Subcutaneous abdominal adipose tissue (tissue), 5 donors: ENCODE data around the gene FEV.
A peak's percentile ranks its signal among the peaks of the same experiment; 100 is the strongest.

Experiments
- H3K27ac ChIP-seq: one replicate; pipeline ENCODE4 v1.7.0; 2013; ENCODE audit warnings: low read depth, mild to moderate bottlenecking, inconsistent platforms, low read length, moderate library complexity
- H3K27me3 ChIP-seq, 5 donors: one replicate each; pipeline ENCODE4 v1.7.0; 2013; ENCODE audit warnings: low read length in 5 of 5, inconsistent platforms in 1 of 5; ENCODE audit not compliant: control insufficient read depth in 5 of 5, insufficient read depth in 4 of 5
- H3K36me3 ChIP-seq, 5 donors: one replicate each; pipeline ENCODE4 v1.7.0; 2013; ENCODE audit warnings: low read length in 5 of 5; ENCODE audit not compliant: control insufficient read depth in 5 of 5, insufficient read depth in 5 of 5
- H3K4me1 ChIP-seq, 5 donors: one replicate each; pipeline ENCODE4 v1.7.0; 2013; ENCODE audit warnings: low read length in 5 of 5, mild to moderate bottlenecking in 3 of 5, moderate library complexity in 1 of 5; ENCODE audit not compliant: control insufficient read depth in 5 of 5, insufficient read depth in 5 of 5
- H3K4me3 ChIP-seq, 5 donors: one replicate each; pipeline ENCODE4 v1.7.0; 2013; ENCODE audit warnings: low read length in 5 of 5, low read depth in 1 of 5
- H3K9ac ChIP-seq, 5 donors: one replicate each; pipeline ENCODE4 v1.7.0; 2013; ENCODE audit warnings: low read length in 5 of 5, mild to moderate bottlenecking in 4 of 5, moderate library complexity in 3 of 5
- H3K9me3 ChIP-seq, 5 donors: one replicate each; pipeline ENCODE4 v1.7.0; 2013; ENCODE audit warnings: low read length in 5 of 5; ENCODE audit not compliant: control insufficient read depth in 5 of 5
- donor health status: healthy.
- donor health status: healthy.
- donor health status: healthy.
- donor health status: healthy.
- donor health status: healthy.

Gene FEV

GRCh38 chr2:218980735-218981389, 4.1 kb downstream of the FEV start:
- no peaks in the 10 kb centered on the region for H3K9me3 ChIP-seq
- H3K27me3 ChIP-seq = peaks cover 39 to 75% (median 73%) of the 10 kb centered on the region in 5 donors
- no peaks in the 10 kb centered on the region for H3K36me3 ChIP-seq
- peaks cover 0 to 46% (median 38%) of the 10 kb centered on the region in 5 donors for H3K4me1 ChIP-seq
- H3K4me3 ChIP-seq = peak overlapping the region in 1 of 5 donors; percentile 26
- H3K9ac ChIP-seq = no peak overlapping the region
- no peak overlapping the region for H3K27ac ChIP-seq

GRCh38 chr2:218979846-218980734, 4.9 kb downstream of the FEV start:
- Histone ChIP-seq H3K4me3 (peak overlapping the region; percentile 17 to 56 (median 35)), H3K36me3 (no peaks in the 10 kb centered on the region), H3K27me3 (peaks cover 43 to 77% (median 71%) of the 10 kb centered on the region in 5 donors), H3K9ac (no peak overlapping the region), H3K9me3 (no peaks in the 10 kb centered on the region), H3K27ac (no peak overlapping the region), H3K4me1 (peaks cover 0 to 46% (median 38%) of the 10 kb centered on the region in 5 donors)

GRCh38 chr2:218975060-218975777, 9.8 kb downstream of the FEV start:
- H3K4me1 ChIP-seq = peaks cover 0 to 6% (median 6%) of the 10 kb centered on the region in 5 donors
- H3K9me3 ChIP-seq = no peaks in the 10 kb centered on the region
- peaks cover 14 to 59% (median 48%) of the 10 kb centered on the region in 5 donors for H3K27me3 ChIP-seq
- H3K27ac ChIP-seq = no peak overlapping the region
- H3K36me3 ChIP-seq = no peaks in the 10 kb centered on the region
- no peak overlapping the region for H3K9ac ChIP-seq
- H3K4me3 ChIP-seq = no peak overlapping the region

- Histone ChIP-seq H3K27me3 (peaks cover 11 to 32% (median 24%) of the 10 kb centered on the region in 5 donors), H3K4me3 (no peak overlapping the region), H3K36me3 (no peaks in the 10 kb centered on the region)
Observed at GRCh38 chr2:218970894-218971293, 14.1 kb downstream of the FEV start.

GRCh38 chr2:218964041-218964771, 20.8 kb downstream of the FEV start:
- H3K9ac ChIP-seq = no peak overlapping the region
- H3K27me3 ChIP-seq = peaks cover 40 to 52% (median 48%) of the 10 kb centered on the region in 5 donors

More at GRCh38 chr2:218970894-218971293, 14.1 kb downstream of the FEV start:
- Histone ChIP-seq H3K4me1 (no peaks in the 10 kb centered on the region), H3K27ac (no peak overlapping the region), H3K9me3 (no peaks in the 10 kb centered on the region), H3K9ac (no peak overlapping the region)

GRCh38 chr2:218963601-218964000, 21.4 kb downstream of the FEV start:
- Histone ChIP-seq H3K4me1 (peaks cover 0 to 23% (median 13%) of the 10 kb centered on the region in 5 donors), H3K27ac (no peak overlapping the region), H3K9ac (no peak overlapping the region), H3K4me3 (no peak overlapping the region), H3K36me3 (no peaks in the 10 kb centered on the region), H3K27me3 (peaks cover 46 to 58% (median 54%) of the 10 kb centered on the region in 5 donors), H3K9me3 (no peaks in the 10 kb centered on the region)

More at GRCh38 chr2:218964041-218964771, 20.8 kb downstream of the FEV start:
- Histone ChIP-seq H3K4me1 (peaks cover 0 to 22% (median 12%) of the 10 kb centered on the region in 5 donors), H3K36me3 (no peaks in the 10 kb centered on the region), H3K9me3 (no peaks in the 10 kb centered on the region), H3K27ac (no peak overlapping the region), H3K4me3 (no peak overlapping the region)

GRCh38 chr2:218962859-218963492, 22.0 kb downstream of the FEV start:
- Histone ChIP-seq H3K4me1 (peaks cover 0 to 23% (median 13%) of the 10 kb centered on the region in 5 donors), H3K9me3 (no peaks in the 10 kb centered on the region), H3K4me3 (peak overlapping the region in 1 of 5 donors; percentile 40), H3K9ac (no peak overlapping the region), H3K27me3 (peaks cover 51 to 65% (median 60%) of the 10 kb centered on the region in 5 donors), H3K27ac (no peak overlapping the region), H3K36me3 (no peaks in the 10 kb centered on the region)

GRCh38 chr2:218961651-218962570, 23.1 kb downstream of the FEV start:
- Histone ChIP-seq H3K4me1 (peaks cover 0 to 23% (median 13%) of the 10 kb centered on the region in 5 donors), H3K9ac (no peak overlapping the region), H3K9me3 (no peaks in the 10 kb centered on the region), H3K27me3 (peaks cover 53 to 70% (median 62%) of the 10 kb centered on the region in 5 donors), H3K36me3 (no peaks in the 10 kb centered on the region), H3K27ac (no peak overlapping the region), H3K4me3 (no peak overlapping the region)
